Tibial artery (tissue), 4 donors: ENCODE measurements around the gene BANP.
"Not testable (repeated sequence)": the region's sequence is repeated elsewhere in the genome, so short reads cannot be mapped to it uniquely, and the experiment has no call there.

ENCODE experiments used
- DNase-seq, 2 donors: peaks; one replicate each; pipeline ENCODE4 v3.0.0-alpha.2; 2019
- H3K27ac ChIP-seq, 2 donors: fragments of 200-600 bp; sonication (generic) in 1 of 2; 1 replicate in 1 of 2; 2 replicates in 1 of 2; pipeline ENCODE4 v1.5.1; 2018 to 2019; ENCODE audit warnings: mild to moderate bottlenecking in 1 of 2
- H3K27me3 ChIP-seq, 2 donors: fragments of 200-600 bp; sonication (generic) in 1 of 2; one replicate each; pipeline versions ENCODE4 v1.5.1 to v1.6.0; 2016 to 2019
- H3K36me3 ChIP-seq, 3 donors: fragments of 200-600 bp; sonication (generic) in 2 of 3; one replicate each; pipeline ENCODE4 v1.5.1; 2016 to 2019; ENCODE audit warnings: mild to moderate bottlenecking in 2 of 3
- H3K4me1 ChIP-seq, 4 donors: fragments of 200-600 bp; sonication (generic) in 2 of 4; 1 replicate in 3 of 4; 2 replicates in 1 of 4; pipeline ENCODE4 v1.5.1; 2016 to 2019
- H3K4me3 ChIP-seq, 2 donors: fragments of 200-600 bp; sonication (generic) in 1 of 2; 1 replicate in 1 of 2; 2 replicates in 1 of 2; pipeline ENCODE4 v1.5.1; 2018 to 2019; ENCODE audit warnings: mild to moderate bottlenecking in 2 of 2
- H3K9me3 ChIP-seq, 3 donors: fragments of 200-600 bp; sonication (generic) in 1 of 3; one replicate each; pipeline ENCODE4 v1.5.1; 2016 to 2019
- CTCF ChIP-seq, 2 experiments: fragments of 200-600 bp in 1 of 2; fragments of 450-650 bp in 1 of 2; IDR thresholded peaks; one replicate each; pipeline ENCODE4 v1.5.1; 2017 to 2019; ENCODE audit warnings: antibody characterized with exemption in 2 of 2, mild to moderate bottlenecking in 1 of 2, moderate library complexity in 1 of 2
- intact Hi-C: fragments of 100-400 bp; cut with DNase I; formaldehyde crosslinking; loops from one replicate; pipeline ENCODE4 v1.15.0; 2023; ENCODE audit warnings: low total_unique reads

BANP gene

DNA sequence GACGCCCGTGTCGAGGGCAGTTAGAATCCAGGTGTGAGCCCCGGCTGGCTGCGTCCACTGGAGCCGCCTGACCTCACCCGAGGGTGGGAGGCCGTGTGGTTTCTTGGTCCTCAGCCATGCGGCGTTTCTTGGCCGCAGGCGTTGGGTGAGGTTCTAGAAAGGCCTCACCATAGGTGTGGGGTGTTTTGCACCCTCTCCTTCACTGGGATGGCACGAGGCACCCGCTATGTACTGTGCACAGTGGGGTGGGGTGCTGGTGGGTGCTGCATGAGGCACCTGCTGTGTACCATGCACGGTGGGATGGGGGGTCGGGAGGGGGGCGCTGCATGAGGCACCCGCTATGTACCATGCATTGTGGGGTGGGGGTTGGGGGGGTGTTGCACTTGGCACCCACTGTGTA lies 169.6 kb downstream of the BANP start:
- intact Hi-C loops: no loop called here
- DNase-seq: no peak
- H3K4me3 ChIP-seq: no peak overlapping the region
- no peak overlapping the region for H3K27ac ChIP-seq
- H3K36me3 ChIP-seq: no peaks in the 10 kb centered on the region
- TF ChIP-seq CTCF (IDR thresholded peaks at IDR 0.05): no peak
- no peaks in the 10 kb centered on the region for H3K4me1 ChIP-seq
- H3K9me3 ChIP-seq: no peaks in the 10 kb centered on the region
- H3K27me3 ChIP-seq: peaks cover 0 to 13% of the 10 kb centered on the region in 2 donors

GRCh38 chr16:88121391-88121790 lies 170.2 kb downstream of the BANP start:
- H3K9me3 ChIP-seq, H3K4me1 ChIP-seq, DNase-seq, intact Hi-C loops, H3K27ac ChIP-seq, H3K4me3 ChIP-seq, H3K27me3 ChIP-seq, H3K36me3 ChIP-seq: not testable (repeated sequence)

DNA sequence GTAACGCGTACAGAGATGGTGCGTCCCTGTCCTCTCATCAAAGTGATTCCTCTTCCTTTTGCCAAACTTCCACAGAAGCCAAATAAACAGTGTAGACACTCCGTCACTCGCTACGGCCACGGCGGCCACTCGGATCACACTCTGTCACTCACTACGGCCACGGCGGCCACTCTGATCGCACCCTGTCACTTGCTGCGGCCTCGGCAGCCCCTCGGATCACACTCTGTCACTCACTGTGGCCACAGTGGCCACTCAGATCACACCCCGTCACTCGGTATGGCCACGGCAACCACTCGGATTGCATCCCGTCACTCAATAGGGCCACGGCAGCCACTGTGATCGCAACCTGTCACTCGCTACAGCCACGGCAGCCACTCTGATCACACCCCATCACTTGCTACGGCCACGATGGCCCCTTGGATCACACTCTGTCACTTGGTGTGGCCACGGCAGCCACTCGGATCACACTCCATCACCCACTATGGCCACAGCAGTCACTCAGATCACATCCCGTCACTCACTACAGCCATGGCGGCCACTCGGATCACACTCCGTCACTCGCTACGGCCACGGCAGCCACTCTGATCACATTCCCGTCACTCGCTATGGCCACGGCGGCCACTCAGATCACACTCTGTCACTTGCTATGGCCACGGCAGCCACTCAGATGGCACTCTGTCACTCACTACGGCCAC lies 170.8 kb downstream of the BANP start:
- Histone ChIP-seq H3K36me3 (no peaks in the 10 kb centered on the region), H3K27me3 (peaks cover 0 to 4% of the 10 kb centered on the region in 2 donors), H3K9me3 (no peaks in the 10 kb centered on the region), H3K4me3 (no peak overlapping the region), H3K27ac (no peak overlapping the region), H3K4me1 (no peaks in the 10 kb centered on the region)
- intact Hi-C loops: no loop called here
- DNase-seq: no peak
- TF ChIP-seq CTCF (IDR thresholded peaks at IDR 0.05): no peak
